ENCODE measurements around the gene GNAT1. TPM values are rescaled to one million over a fixed set of nuclear protein-coding genes. Genes with fewer than 3 reads are reported as not detected.

The GNAT1 gene
- total and polyA plus RNA-seq, 2 of the 13 experiments (the other 11 are each of a cell fraction or from before 2014, with no cell fraction given), result 0.15 TPM; not detected in 1

DNA sequence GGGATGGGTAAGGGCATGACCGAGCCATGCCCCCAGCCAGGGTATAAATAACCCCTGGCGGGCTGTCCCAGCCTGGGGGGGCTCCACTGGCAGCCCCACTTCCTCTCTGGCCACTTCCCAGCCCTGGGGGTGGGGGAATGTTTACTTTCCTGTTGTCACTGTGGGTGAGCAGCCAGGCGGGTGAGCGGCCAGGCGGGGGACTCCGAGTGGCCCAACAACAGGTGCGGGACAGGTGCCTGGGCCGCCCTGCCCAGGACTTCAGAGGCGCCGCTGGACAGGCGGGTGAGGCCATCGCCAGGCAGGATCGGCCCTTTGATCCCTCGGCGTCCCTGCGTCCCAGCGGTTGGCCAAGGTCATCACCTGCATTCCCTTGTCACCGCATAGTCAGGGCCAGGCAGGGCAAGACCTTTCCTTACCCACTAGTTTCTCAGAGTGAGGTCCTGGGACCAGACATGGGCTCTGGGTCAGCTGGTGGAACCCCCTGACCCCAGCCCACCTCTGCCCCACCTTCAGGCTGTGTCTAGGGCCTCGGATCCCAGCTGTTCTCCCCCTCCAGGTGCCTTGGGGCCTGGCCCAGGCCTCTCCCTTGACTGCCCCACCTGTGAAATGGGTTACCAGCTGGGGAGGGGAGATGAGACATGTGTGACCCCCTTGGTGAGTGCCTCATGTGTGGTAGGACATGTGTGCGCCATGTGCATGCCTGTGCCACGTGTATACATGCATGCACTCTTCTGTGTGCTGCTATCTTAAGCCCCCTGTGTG is 19.7 kb upstream of the GNAT1 start (continued):
- TF ChIP-seq, protein P1, sequence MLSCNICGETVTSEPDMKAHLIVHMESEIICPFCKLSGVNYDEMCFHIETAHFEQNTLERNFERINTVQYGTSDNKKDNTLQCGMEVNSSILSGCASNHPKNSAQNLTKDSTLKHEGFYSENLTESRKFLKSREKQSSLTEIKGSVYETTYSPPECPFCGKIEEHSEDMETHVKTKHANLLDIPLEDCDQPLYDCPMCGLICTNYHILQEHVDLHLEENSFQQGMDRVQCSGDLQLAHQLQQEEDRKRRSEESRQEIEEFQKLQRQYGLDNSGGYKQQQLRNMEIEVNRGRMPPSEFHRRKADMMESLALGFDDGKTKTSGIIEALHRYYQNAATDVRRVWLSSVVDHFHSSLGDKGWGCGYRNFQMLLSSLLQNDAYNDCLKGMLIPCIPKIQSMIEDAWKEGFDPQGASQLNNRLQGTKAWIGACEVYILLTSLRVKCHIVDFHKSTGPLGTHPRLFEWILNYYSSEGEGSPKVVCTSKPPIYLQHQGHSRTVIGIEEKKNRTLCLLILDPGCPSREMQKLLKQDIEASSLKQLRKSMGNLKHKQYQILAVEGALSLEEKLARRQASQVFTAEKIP (CRISPR knock-in tag; IDR thresholded peaks at IDR 0.05; ENCODE audit: borderline replicate concordance), result no peak
- TF ChIP-seq KLF12 (CRISPR knock-in tag; IDR thresholded peaks at IDR 0.05; ENCODE audit: borderline replicate concordance) (0 out of 2 replicates have a peak, but pooled peaks have one; percentile 43), HNRNPUL1 (IDR thresholded peaks at IDR 0.05; ENCODE audit: low read depth, low read length) (no peak), DDIT3 (CRISPR knock-in tag; IDR thresholded peaks at IDR 0.05) (0 out of 2 replicates have a peak, but pooled peaks have one; percentile 50), ISL2 (CRISPR knock-in tag; IDR thresholded peaks at IDR 0.05) (peak; percentile 95), ELK4 (CRISPR knock-in tag; IDR thresholded peaks at IDR 0.05; ENCODE audit: borderline replicate concordance) (no peak), ZNF552 (CRISPR knock-in tag; IDR thresholded peaks at IDR 0.05; ENCODE audit: borderline replicate concordance) (peak; percentile 91; the same call in 1 of the 2 replicates), ZSCAN30 (CRISPR knock-in tag; IDR thresholded peaks at IDR 0.05) (no peak), MED8 (CRISPR knock-in tag; IDR thresholded peaks at IDR 0.05; ENCODE audit: insufficient replicate concordance) (peak; percentile 55), NR2F6 (IDR thresholded peaks at IDR 0.05) (peak; percentile 95), NR2F6 (CRISPR knock-in tag; IDR thresholded peaks at IDR 0.05) (peak; percentile 99), RBFOX2 (IDR thresholded peaks at IDR 0.05; ENCODE audit: low read depth, low read length) (0 out of 2 replicates have a peak, but pooled peaks have one; percentile 31), THAP11 (CRISPR knock-in tag; IDR thresholded peaks at IDR 0.05) (peak; percentile 85), YEATS4 (CRISPR knock-in tag; IDR thresholded peaks at IDR 0.05; ENCODE audit: borderline replicate concordance) (peak; percentile 64; the same call in 1 of the 2 replicates), FOXP1 (IDR thresholded peaks at IDR 0.05) (peak; percentile 81), FOXP1 (CRISPR knock-in tag; IDR thresholded peaks at IDR 0.05) (peak; percentile 98), ZSCAN20 (CRISPR knock-in tag; IDR thresholded peaks at IDR 0.05; ENCODE audit: borderline replicate concordance) (no peak), ZSCAN31 (CRISPR knock-in tag; IDR thresholded peaks at IDR 0.05; ENCODE audit: low read depth) (peak; percentile 76), ZNF17 (CRISPR knock-in tag; IDR thresholded peaks at IDR 0.05) (no peak)
- TF ChIP-seq, protein P2, sequence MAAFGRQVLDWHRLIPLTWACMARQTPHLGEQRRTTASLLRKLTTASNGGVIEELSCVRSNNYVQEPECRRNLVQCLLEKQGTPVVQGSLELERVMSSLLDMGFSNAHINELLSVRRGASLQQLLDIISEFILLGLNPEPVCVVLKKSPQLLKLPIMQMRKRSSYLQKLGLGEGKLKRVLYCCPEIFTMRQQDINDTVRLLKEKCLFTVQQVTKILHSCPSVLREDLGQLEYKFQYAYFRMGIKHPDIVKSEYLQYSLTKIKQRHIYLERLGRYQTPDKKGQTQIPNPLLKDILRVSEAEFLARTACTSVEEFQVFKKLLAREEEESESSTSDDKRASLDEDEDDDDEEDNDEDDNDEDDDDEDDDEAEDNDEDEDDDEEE (CRISPR knock-in tag; IDR thresholded peaks at IDR 0.05), result no peak
- TF ChIP-seq, protein P3, sequence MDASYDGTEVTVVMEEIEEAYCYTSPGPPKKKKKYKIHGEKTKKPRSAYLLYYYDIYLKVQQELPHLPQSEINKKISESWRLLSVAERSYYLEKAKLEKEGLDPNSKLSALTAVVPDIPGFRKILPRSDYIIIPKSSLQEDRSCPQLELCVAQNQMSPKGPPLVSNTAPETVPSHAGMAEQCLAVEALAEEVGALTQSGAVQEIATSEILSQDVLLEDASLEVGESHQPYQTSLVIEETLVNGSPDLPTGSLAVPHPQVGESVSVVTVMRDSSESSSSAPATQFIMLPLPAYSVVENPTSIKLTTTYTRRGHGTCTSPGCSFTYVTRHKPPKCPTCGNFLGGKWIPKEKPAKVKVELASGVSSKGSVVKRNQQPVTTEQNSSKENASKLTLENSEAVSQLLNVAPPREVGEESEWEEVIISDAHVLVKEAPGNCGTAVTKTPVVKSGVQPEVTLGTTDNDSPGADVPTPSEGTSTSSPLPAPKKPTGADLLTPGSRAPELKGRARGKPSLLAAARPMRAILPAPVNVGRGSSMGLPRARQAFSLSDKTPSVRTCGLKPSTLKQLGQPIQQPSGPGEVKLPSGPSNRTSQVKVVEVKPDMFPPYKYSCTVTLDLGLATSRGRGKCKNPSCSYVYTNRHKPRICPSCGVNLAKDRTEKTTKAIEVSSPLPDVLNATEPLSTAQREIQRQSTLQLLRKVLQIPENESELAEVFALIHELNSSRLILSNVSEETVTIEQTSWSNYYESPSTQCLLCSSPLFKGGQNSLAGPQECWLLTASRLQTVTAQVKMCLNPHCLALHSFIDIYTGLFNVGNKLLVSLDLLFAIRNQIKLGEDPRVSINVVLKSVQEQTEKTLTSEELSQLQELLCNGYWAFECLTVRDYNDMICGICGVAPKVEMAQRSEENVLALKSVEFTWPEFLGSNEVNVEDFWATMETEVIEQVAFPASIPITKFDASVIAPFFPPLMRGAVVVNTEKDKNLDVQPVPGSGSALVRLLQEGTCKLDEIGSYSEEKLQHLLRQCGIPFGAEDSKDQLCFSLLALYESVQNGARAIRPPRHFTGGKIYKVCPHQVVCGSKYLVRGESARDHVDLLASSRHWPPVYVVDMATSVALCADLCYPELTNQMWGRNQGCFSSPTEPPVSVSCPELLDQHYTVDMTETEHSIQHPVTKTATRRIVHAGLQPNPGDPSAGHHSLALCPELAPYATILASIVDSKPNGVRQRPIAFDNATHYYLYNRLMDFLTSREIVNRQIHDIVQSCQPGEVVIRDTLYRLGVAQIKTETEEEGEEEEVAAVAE (CRISPR knock-in tag; IDR thresholded peaks at IDR 0.05; ENCODE audit: borderline replicate concordance), result peak; percentile 85

Data from HepG2 (cell line).